GM12878 (cell line): ENCODE results near the gene ZNF71. TPM values are rescaled to one million over a fixed set of nuclear protein-coding genes. Genes with fewer than 3 reads are reported as not detected.

Source experiments
- ATAC-seq: fragments of 200-7000 bp; cut with Tn5 transposase; 3 replicates; pipeline ENCODE4 v1.9.1; 2020; ENCODE audit warnings: mild to moderate bottlenecking, moderate library complexity
- BruUV-seq: library from RNA; stranded (reverse); fragments of 400-500 nt; replicated peaks from 2 replicates; lab custom pipeline; 2021; lab: Mats Ljungman, UMichigan
- CTCF ChIA-PET: fragments of 300-600 bp; sonication (Branson Sonifier 250); formaldehyde crosslinking; extraction: SDS; loops from one replicate; lab custom pipeline; 2021; ENCODE audit warnings: inconsistent platforms; lab: Yijun Ruan, JAX
- POLR2A ChIA-PET: fragments of 350-600 bp; formaldehyde crosslinking; extraction: SDS; loops from one replicate; lab custom pipeline; 2021; ENCODE audit warnings: inconsistent platforms; lab: Charles Lee
- RAD21 ChIA-PET: fragments of 300-600 bp; sonication (Branson Sonifier 250); formaldehyde crosslinking; loops from one replicate; lab custom pipeline; 2023; ENCODE audit warnings: antibody characterized with exemption; ENCODE audit not compliant: unreplicated experiment; lab: Charles Lee
- SMC1A ChIA-PET: fragments of 300-600 bp; sonication (Branson Sonifier 250); formaldehyde crosslinking; loops from one replicate; lab custom pipeline; 2023; ENCODE audit not compliant: unreplicated experiment, uncharacterized antibody; lab: Charles Lee
- DNase-seq: peaks from one replicate; pipeline ENCODE4 v3.0.0-alpha.2; 2011; ENCODE audit warnings: low read depth, low spot score
- FAIRE-seq: peaks from 3 replicates; lab custom pipeline; 2011; peaks lifted over from hg19 to GRCh38; lab: Jason Lieb, UNC
- H2AFZ ChIP-seq: 2 replicates; pipeline ENCODE4 v1.6.0; 2011; ENCODE audit warnings: low read depth, low read length, control low read depth; ENCODE audit not compliant: control insufficient read depth
- H3K27ac ChIP-seq: 2 replicates; pipeline ENCODE4 v1.5.1; 2011; ENCODE audit warnings: control low read depth; ENCODE audit not compliant: control insufficient read depth, insufficient read depth
- H3K27me3 ChIP-seq, 2 experiments: replicated peaks in 1 of 2; 2 replicates each; pipeline versions ENCODE4 v1.6.0 to v1.6.1; 2011; ENCODE audit warnings: low read length in 1 of 2; ENCODE audit not compliant: control insufficient read depth in 2 of 2, insufficient read depth in 2 of 2
- H3K36me3 ChIP-seq, 2 experiments: 2 replicates each; pipeline ENCODE4 v1.5.1; 2011; ENCODE audit warnings: low read length in 1 of 2; ENCODE audit not compliant: control insufficient read depth in 2 of 2, insufficient read depth in 2 of 2
- H3K4me1 ChIP-seq: 2 replicates; pipeline ENCODE4 v1.6.1; 2011; ENCODE audit warnings: mild to moderate bottlenecking, low read length, moderate library complexity, mixed read lengths; ENCODE audit not compliant: control insufficient read depth, insufficient read depth
- H3K4me2 ChIP-seq: 2 replicates; pipeline ENCODE4 v1.6.0; 2011; ENCODE audit warnings: control low read depth; ENCODE audit not compliant: control insufficient read depth, insufficient read depth
- H3K4me3 ChIP-seq: fragments of 200-600 bp; sonication (generic); 2 replicates; pipeline ENCODE4 v1.5.1; 2016
- H3K79me2 ChIP-seq: 2 replicates; pipeline ENCODE4 v1.6.0; 2011; ENCODE audit warnings: low read length; ENCODE audit not compliant: control insufficient read depth, insufficient read depth
- H3K9ac ChIP-seq: 2 replicates; pipeline ENCODE4 v1.8.0; 2011; ENCODE audit warnings: low read length, control low read depth, mixed read lengths; ENCODE audit not compliant: control insufficient read depth, insufficient read depth
- H3K9me3 ChIP-seq: replicated peaks from 3 replicates; pipeline ENCODE4 v1.5.1; 2011; ENCODE audit warnings: mild to moderate bottlenecking, low read length; ENCODE audit not compliant: control insufficient read depth, insufficient read depth
- H4K20me1 ChIP-seq: 2 replicates; pipeline ENCODE4 v1.6.0; 2011; ENCODE audit not compliant: control insufficient read depth, insufficient read depth
- CHD2 ChIP-seq: IDR thresholded peaks from 2 replicates; pipeline ENCODE4 v1.6.1; 2011; ENCODE audit warnings: low read depth, low read length, improper control_type of control experiment, borderline replicate concordance
- CREB1 ChIP-seq: IDR thresholded peaks from 2 replicates; pipeline ENCODE4 v1.6.1; 2012; ENCODE audit warnings: low read depth, mild to moderate bottlenecking, inconsistent platforms
- E2F8 ChIP-seq: fragments of 450-650 bp; IDR thresholded peaks from 2 replicates; pipeline ENCODE4 v1.6.1; 2018; ENCODE audit warnings: mild to moderate bottlenecking, low read depth, moderate library complexity; ENCODE audit not compliant: partially characterized antibody
- IRF3 ChIP-seq: fragments of 450-650 bp; IDR thresholded peaks from 2 replicates; pipeline ENCODE4 v1.6.1; 2014; ENCODE audit warnings: mild to moderate bottlenecking
- MAX ChIP-seq: IDR thresholded peaks from 2 replicates; pipeline ENCODE4 v1.6.1; 2012; ENCODE audit warnings: low read depth, low read length, improper control_type of control experiment
- MEF2B ChIP-seq: fragments of 450-650 bp; IDR thresholded peaks from 2 replicates; pipeline ENCODE4 v1.6.1; 2018; ENCODE audit warnings: mild to moderate bottlenecking, moderate library complexity; ENCODE audit not compliant: partially characterized antibody, poor library complexity, severe bottlenecking
- MYC ChIP-seq: IDR thresholded peaks from 2 replicates; pipeline ENCODE4 v1.6.1; 2011; ENCODE audit warnings: mild to moderate bottlenecking, low read length, moderate library complexity, inconsistent platforms; ENCODE audit not compliant: insufficient read depth, insufficient replicate concordance, insufficient read length, severe bottlenecking
- SP1 ChIP-seq: IDR thresholded peaks from one replicate; pipeline ENCODE4 v1.6.1; 2011; ENCODE audit warnings: low read depth, low read length
- ZBTB40 ChIP-seq: fragments of 450-650 bp; IDR thresholded peaks from 2 replicates; pipeline ENCODE4 v1.6.1; 2016; ENCODE audit warnings: mild to moderate bottlenecking, moderate library complexity, borderline replicate concordance
- ZNF217 ChIP-seq: fragments of 450-650 bp; IDR thresholded peaks from 2 replicates; pipeline ENCODE4 v1.6.1; 2017; ENCODE audit warnings: antibody characterized with exemption, mild to moderate bottlenecking
- ZNF687 ChIP-seq: fragments of 450-650 bp; IDR thresholded peaks from 2 replicates; pipeline ENCODE4 v1.6.1; 2017; ENCODE audit warnings: mild to moderate bottlenecking, moderate library complexity
- WGBS: methylation state at CpG from one replicate; pipeline ENCODE4 v1.1.6; 2016; ENCODE audit warnings: low lambda C conversion rate; ENCODE audit not compliant: insufficient replicate concordance, insufficient coverage; ENCODE audit errors: missing lambda C conversion rate; 5-methylcytosine and 5-hydroxymethylcytosine counted together
- in situ Hi-C: fragments of 300-500 bp; cut with MboI; formaldehyde crosslinking; loops from 9 replicates; pipeline ENCODE4 v1.14.3; 2018; ENCODE audit warnings: mixed read lengths
- intact Hi-C: fragments of 100-400 bp; cut with micrococcal nuclease; formaldehyde crosslinking; loops from one replicate; pipeline ENCODE4 v1.14.2; 2022; ENCODE audit not compliant: unreplicated experiment
- polyA plus RNA-seq, 11 experiments: library from polyadenylated mRNA; depleted of rRNA in 4 of 11; unstranded in 6 of 11; stranded (reverse) in 5 of 11; fragments of >200 nt; fragmentation: Nextera tagmentation in 4 of 11; fragmentation: Illumina TruSeq in 1 of 11; extraction: Ambion mirVana in 4 of 11; extraction: Trizol in 1 of 11; gene quantifications; 1 replicate in 1 of 11; 2 replicates in 10 of 11; pipeline versions ENCODE4 v1.2.1 to v1.2.3, GENCODE V29; 2011 to 2016; ENCODE audit warnings: inconsistent platforms in 2 of 11, missing spikeins in 2 of 11, low read depth in 1 of 11
- total RNA-seq, 4 experiments: library from RNA; depleted of rRNA in 3 of 4; stranded (reverse); fragments of >200 nt in 3 of 4; fragmentation: Illumina TruSeq in 1 of 4; extraction: Trizol in 1 of 4; gene quantifications; 2 replicates each; pipeline versions ENCODE4 v1.2.1 to v1.2.3, GENCODE V29; 2013 to 2021

The ZNF71 gene
- total and polyA plus RNA-seq, 10 of the 15 experiments (the other 5 are each of a cell fraction or from before 2014, with no cell fraction given), result 0.48 to 5.7 (median 3.5) TPM

- Histone ChIP-seq H3K79me2 (no peaks in the 10 kb centered on the region), H3K4me2 (no peak overlapping the region), H3K27me3 (no peaks in the 10 kb centered on the region), H3K4me3 (no peak overlapping the region), H3K27ac (no peak overlapping the region), H3K9ac (no peak overlapping the region), H4K20me1 (no peaks in the 10 kb centered on the region), H2AFZ (no peak overlapping the region), H3K4me1 (no peaks in the 10 kb centered on the region), H3K9me3 (no peaks in the 10 kb centered on the region; the same call in 2 of the 3 replicates), H3K36me3 (no peaks in the 10 kb centered on the region)
- ATAC-seq (no peak), DNase-seq (no peak), FAIRE-seq (no peak)
- 0% methylated on average over 1 of the region's 1 CpG for whole genome bisulfite sequencing
- CTCF ChIA-PET, result no interaction called here
- RAD21 ChIA-PET, result no interaction called here
- POLR2A ChIA-PET, result interaction anchor here (0.6 kb wide), 1 partner anchor 1712 kb away, joined by 3 read pairs; no protein-coding TSS in a partner anchor
- intact Hi-C loops, result no loop called here
- SMC1A ChIA-PET, result no interaction called here
- no TSS peak for BruUV-seq
- in situ Hi-C loops, result no loop called here
- TF ChIP-seq MEF2B (no peak), E2F8 (no peak), ZNF217 (no peak), CHD2 (no peak), CREB1 (no peak), IRF3 (no peak), MAX (no peak), SP1 (no peak), ZNF687 (no peak), ZBTB40 (no peak), MYC (no peak)
These were observed 37.9 kb downstream of the ZNF71 start for GRCh38 chr19:56633021-56633420.
